Activated T-cell treated with anti-CD3 and anti-CD28 coated beads, Interleukin-2, amount 50 U/mL, for 48 hours (primary cell): ENCODE data around the gene DUS2.

Experiments
- DNase-seq, 2 experiments: peaks; one replicate each; pipeline ENCODE4 v3.0.0-alpha.2; 2020

Gene DUS2

GRCh38 chr16:68047987-68048386 lies 24.9 kb downstream of the DUS2 start:
- DNase-seq = no peak

GRCh38 chr16:68049449-68049848 lies 26.4 kb downstream of the DUS2 start:
- no peak for DNase-seq

DNA sequence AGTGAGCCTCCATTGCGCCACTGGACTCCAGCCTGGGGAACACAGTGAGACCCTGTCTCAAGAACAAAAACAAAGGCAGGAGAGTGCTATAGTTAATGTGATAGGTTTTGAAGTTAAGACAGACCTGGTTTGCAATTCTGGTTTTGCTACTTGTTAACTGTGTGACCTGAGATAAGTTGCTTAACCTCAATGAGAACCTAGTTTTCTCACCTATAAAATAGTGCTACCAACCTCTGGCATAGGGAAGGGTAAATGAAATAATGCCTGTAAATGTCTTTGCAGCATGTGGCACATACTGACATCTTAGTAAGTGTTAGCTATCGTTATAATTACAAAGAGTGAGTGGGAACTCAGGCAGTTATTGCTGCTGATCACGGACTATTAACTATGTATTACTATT lies 32.3 kb downstream of the DUS2 start:
- DNase-seq = no peak

DNA sequence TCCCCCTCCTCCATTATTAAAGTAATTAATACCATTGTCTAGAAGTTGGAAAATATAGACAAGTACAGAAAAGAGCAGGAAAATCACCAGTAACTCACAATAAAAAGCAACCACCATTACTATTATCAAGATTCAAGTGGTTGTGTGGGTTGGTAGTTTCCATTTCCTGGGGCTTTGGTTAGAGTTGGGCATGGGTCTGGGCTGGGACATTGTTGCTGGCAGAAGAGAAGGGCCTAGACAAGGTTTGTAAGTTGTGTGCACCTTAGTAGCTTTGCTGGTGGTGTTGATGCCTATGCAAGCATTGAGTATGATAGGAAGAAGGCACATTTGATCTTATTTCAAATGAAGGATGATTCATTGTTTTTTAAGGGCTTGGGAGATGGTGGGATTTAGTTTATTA lies 36.7 kb downstream of the DUS2 start:
- no peak for DNase-seq

DNA sequence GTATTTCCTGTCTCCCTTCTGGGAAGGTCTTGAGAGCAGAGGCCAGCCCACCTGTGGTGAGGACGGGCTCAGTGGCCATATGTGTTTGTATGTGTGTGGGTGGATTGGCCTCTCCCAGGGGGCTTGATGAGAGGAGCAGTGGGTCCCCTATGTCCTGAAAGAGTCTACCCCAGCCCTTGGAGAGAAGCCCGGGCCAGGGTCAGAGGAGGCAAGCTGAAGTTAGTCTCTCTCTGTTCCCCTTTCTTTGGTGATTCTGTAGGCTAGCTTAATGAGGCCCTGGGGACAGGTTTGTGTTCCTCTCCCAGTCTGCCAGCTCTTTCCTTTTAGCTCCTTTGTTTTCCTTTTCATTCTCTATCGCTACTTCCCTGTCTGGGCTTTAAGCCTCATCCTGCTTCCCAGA lies 38.3 kb downstream of the DUS2 start:
- DNase-seq = no peak

GRCh38 chr16:68062910-68063393 lies 39.9 kb downstream of the DUS2 start:
- peak; percentile 49 to 53 for DNase-seq

- peak; percentile 79 to 82 for DNase-seq
These were observed 41.8 kb downstream of the DUS2 start for GRCh38 chr16:68064791-68065365.

- DNase-seq = no peak
These were observed 42.7 kb downstream of the DUS2 start for GRCh38 chr16:68065716-68066305.

GRCh38 chr16:68066763-68067162 lies 43.7 kb downstream of the DUS2 start:
- DNase-seq = no peak

- peak in 1 of 2 experiments; percentile 9 for DNase-seq
These were observed 45.8 kb downstream of the DUS2 start for GRCh38 chr16:68068926-68069325.

GRCh38 chr16:68069511-68070248 lies 46.6 kb downstream of the DUS2 start:
- peak in 1 of 2 experiments; percentile 39 for DNase-seq

- no peak for DNase-seq
These were observed 47.2 kb downstream of the DUS2 start for GRCh38 chr16:68070249-68070730.

GRCh38 chr16:68070806-68071517 lies 47.9 kb downstream of the DUS2 start:
- DNase-seq = peak in 1 of 2 experiments; percentile 46

DNA sequence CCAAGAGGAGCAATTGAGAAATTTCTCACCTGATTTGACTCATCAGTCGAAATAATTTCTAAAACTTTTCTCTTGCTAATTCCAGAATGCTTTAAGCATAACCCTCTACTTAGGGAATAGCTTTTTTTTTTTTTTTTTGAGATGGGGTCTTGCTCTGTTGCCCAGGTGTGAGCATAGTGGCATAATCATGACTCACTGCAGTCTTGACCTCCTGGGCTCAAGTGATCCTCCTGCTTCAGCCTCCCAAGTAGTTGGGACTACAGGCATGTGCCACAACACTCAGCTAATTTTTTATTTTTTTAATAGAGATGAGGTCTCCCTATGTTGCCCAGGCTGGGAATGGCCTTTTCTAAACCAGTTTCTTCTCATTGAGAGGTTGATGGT lies 48.4 kb downstream of the DUS2 start:
- DNase-seq = no peak

DNA sequence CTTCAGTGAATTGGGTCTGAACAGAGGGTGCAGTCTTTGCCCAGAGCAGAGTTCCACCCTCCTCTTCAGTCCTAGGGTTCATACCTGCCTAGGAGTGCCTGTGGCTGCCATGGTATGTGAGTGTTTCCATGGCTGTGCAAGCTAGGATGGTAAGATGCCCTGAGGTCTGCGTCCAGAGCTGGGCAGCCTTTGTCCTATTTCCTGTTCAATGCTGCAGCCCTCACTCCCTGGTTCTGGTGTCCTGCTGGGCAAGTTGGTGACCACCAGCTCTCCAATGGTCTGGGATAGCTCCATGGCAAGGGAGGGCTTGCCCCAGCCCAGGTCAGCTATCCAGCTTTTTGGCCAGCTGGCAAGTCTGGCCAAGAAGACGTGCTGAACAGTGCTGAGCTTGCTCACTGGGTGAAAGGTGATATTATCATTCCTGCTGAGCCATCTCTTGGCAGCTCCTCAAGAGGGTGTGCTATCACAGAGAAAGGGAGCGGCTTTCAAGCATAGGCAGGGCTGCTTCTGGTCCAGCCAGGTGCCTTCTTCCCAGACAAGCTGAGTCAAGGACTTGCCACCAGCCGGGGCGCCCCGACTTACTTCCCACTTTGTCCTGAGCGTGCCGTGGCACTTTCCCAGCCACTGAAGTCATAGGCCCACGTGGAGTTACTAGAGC lies 49.1 kb downstream of the DUS2 start:
- no peak for DNase-seq

DNA sequence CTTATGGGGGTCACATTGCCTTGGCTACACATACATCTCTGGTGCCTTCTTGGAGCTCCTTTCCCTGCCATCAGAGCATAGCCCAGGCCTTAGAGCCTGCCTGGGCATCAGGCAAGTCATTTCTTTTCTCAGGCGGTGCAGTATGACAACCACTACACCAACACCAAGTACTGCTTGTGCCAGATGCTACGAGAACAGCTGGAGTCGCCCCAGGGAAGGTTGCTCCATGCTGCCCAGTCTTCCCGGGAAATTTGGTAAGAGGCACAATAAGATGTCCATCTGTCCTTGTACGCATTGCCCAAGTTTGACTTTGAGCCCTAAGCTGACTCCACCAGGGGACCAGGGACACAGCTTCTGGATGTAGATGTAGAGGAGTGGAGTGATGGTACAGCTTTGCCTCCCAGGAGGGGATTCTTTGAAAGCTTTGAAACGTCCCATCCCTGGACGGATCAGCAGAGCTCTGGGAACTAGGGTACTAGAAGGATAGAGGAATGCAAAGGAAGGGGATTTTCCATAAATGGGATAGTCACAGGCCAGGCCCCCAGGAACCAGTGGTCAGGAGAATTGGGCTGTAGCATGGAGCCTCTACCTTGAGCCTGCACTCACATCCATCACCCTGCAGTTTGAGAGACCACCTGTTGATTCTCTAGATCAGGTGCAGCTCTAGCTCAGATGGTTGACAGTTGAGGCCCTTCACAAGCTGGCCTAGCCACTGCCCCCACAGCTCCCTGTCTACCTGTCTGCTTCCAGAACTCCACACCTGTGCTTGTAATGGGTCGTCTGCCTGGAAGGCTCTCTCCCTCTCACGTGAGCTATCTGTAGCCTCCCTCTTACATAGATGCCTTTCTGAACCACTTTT lies 51.0 kb downstream of the DUS2 start:
- no peak for DNase-seq

DNA sequence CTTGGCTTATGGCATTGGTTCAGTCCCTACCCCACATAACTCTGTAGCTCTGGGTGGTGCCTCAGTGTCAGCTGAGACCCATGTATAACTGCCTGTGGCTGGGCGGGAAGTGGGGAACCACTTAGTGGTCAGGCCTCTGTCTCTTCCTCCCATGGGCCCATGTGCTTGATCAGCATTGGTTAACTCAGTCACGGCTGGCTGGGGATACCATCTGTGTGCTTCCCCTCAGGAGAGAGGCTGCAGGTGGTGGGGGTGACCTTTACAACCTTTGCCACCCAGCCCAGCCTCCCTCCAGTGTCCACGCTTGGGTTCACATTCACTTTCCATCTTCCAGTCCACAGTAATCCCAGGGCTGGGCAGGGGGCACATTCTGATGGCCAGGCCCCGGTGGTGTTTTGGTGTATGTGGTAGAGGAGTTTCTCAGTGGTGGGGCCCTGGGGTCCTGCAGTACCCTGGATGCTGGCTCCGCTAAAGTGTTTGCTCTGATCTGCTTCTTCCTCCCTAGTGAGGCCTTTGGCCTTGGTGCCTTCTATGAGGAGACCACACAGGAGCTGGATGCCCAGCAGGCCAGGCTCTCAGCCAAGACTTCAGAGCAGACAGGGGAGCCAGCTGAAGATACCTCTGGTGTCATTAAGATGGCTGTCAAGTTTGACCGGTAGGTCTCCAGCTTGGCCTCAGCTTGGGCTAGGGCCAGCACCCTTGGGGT lies 51.9 kb downstream of the DUS2 start:
- DNase-seq = peak in 1 of 2 experiments; percentile 70

DNA sequence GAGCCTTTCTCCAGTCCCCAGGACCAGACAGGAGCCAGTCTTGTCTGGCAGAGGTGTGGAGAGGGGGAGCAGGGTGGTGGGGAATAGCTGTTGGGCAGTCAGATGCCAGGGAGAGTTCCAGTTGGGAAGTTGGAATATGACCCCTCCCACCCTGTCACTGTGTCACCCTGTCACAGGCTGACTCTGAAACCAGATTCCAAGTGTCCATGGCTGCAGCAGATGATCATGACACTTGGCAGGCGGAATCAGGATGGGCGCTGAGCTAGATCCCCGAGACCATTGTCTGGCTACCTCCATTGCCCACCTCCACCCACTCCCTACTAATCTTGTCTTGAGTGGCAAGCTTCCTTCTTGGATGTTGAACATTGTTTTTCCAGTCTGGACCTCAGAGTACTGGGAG lies 52.9 kb downstream of the DUS2 start:
- no peak for DNase-seq

GRCh38 chr16:68076560-68076959 lies 53.5 kb downstream of the DUS2 start:
- no peak for DNase-seq

GRCh38 chr16:68077866-68078700 lies 55.0 kb downstream of the DUS2 start:
- no peak for DNase-seq
